Esophagus squamous epithelium (tissue), 4 donors: ENCODE results near the gene ARHGAP26.

Source experiments
- POLR2A ChIP-seq, 4 donors: fragments of 450-650 bp; IDR thresholded peaks; one replicate each; pipeline ENCODE4 v1.6.1; 2017; ENCODE audit warnings: antibody characterized with exemption in 4 of 4, mild to moderate bottlenecking in 4 of 4, moderate library complexity in 3 of 4
- TF ChIP-seq, protein P1 (sequence below), 6 experiments: fragments of 450-650 bp in 4 of 6; fragments of 200-600 bp in 2 of 6; sonication (generic) in 2 of 6; IDR thresholded peaks; one replicate each; pipeline ENCODE4 v1.5.1; 2016 to 2019; ENCODE audit warnings: antibody characterized with exemption in 6 of 6, mild to moderate bottlenecking in 4 of 6, moderate library complexity in 4 of 6

DNA sequence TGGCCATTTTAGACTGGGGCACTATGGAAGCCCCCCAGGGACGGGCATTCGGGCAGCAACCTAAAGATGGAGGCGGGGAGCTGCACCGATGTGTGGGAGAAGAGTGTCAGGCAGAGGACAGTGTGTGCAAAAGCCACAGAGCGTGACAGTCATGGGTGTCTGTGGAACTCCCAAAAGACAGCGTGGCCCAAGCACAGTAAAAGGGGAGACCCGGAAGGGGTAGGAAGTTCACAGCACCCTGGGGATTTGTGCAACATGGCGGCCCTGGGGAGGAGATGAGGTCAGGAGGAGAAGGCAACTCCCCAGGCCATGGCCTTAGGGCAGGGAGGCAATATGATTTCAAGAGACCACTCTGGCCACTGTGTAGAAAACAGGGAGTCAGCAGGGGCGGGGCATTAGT lies 45.4 kb upstream of the ARHGAP26 start:
- TF ChIP-seq, protein P1, sequence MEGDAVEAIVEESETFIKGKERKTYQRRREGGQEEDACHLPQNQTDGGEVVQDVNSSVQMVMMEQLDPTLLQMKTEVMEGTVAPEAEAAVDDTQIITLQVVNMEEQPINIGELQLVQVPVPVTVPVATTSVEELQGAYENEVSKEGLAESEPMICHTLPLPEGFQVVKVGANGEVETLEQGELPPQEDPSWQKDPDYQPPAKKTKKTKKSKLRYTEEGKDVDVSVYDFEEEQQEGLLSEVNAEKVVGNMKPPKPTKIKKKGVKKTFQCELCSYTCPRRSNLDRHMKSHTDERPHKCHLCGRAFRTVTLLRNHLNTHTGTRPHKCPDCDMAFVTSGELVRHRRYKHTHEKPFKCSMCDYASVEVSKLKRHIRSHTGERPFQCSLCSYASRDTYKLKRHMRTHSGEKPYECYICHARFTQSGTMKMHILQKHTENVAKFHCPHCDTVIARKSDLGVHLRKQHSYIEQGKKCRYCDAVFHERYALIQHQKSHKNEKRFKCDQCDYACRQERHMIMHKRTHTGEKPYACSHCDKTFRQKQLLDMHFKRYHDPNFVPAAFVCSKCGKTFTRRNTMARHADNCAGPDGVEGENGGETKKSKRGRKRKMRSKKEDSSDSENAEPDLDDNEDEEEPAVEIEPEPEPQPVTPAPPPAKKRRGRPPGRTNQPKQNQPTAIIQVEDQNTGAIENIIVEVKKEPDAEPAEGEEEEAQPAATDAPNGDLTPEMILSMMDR (IDR thresholded peaks at IDR 0.05): no peak
- no peak for TF ChIP-seq POLR2A (IDR thresholded peaks at IDR 0.05)
